Parathyroid adenoma (tissue), 2 donors: ENCODE data around the gene KATNB1.

Experiments
- H2AFZ ChIP-seq: fragments of 300-600 bp; sonication (generic); one replicate; pipeline ENCODE4 v1.7.0; 2017; ENCODE audit warnings: antibody characterized with exemption, mild to moderate bottlenecking
- H3K27ac ChIP-seq: fragments of 300-600 bp; sonication (generic); one replicate; pipeline ENCODE4 v1.7.0; 2017
- H3K27me3 ChIP-seq: fragments of 300-600 bp; sonication (generic); one replicate; pipeline ENCODE4 v1.7.0; 2017; ENCODE audit warnings: low read length; ENCODE audit not compliant: control insufficient read depth, insufficient read depth
- H3K36me3 ChIP-seq: fragments of 300-600 bp; sonication (generic); one replicate; pipeline ENCODE4 v1.7.0; 2017; ENCODE audit warnings: low read length; ENCODE audit not compliant: control insufficient read depth, insufficient read depth
- H3K4me1 ChIP-seq: fragments of 300-600 bp; sonication (generic); one replicate; pipeline ENCODE4 v1.7.0; 2017; ENCODE audit warnings: control low read depth
- H3K4me2 ChIP-seq: fragments of 300-600 bp; sonication (generic); one replicate; pipeline ENCODE4 v1.7.0; 2017; ENCODE audit warnings: low read length
- H3K4me3 ChIP-seq: fragments of 300-600 bp; sonication (generic); one replicate; pipeline ENCODE4 v1.7.0; 2017; ENCODE audit warnings: low read depth, low read length
- H3K79me2 ChIP-seq: fragments of 300-600 bp; sonication (generic); one replicate; pipeline ENCODE4 v1.7.0; 2017; ENCODE audit warnings: control low read depth
- H3K9ac ChIP-seq: fragments of 300-600 bp; sonication (generic); one replicate; pipeline ENCODE4 v1.7.0; 2017; ENCODE audit warnings: mild to moderate bottlenecking
- H3K9me3 ChIP-seq: fragments of 300-600 bp; sonication (generic); one replicate; pipeline ENCODE4 v1.7.0; 2017; ENCODE audit warnings: low read length; ENCODE audit not compliant: control insufficient read depth
- CTCF ChIP-seq: fragments of 300-600 bp; sonication (generic); IDR thresholded peaks from one replicate; pipeline ENCODE4 v1.7.0; 2017; ENCODE audit warnings: antibody characterized with exemption, mild to moderate bottlenecking
- donor health status: primary hyperparathyroidism.

Gene KATNB1

GRCh38 chr16:57751539-57752202 is 16.1 kb downstream of the KATNB1 start:
- Histone ChIP-seq H2AFZ (no peak overlapping the region), H3K4me1 (no peaks in the 10 kb centered on the region), H3K4me3 (no peak overlapping the region), H3K36me3 (no peaks in the 10 kb centered on the region), H3K9me3 (no peaks in the 10 kb centered on the region), H3K27ac (no peak overlapping the region), H3K4me2 (no peak overlapping the region), H3K27me3 (no peaks in the 10 kb centered on the region), H3K9ac (no peak overlapping the region), H3K79me2 (no peaks in the 10 kb centered on the region)
- TF ChIP-seq CTCF, result no peak

- Histone ChIP-seq H3K27ac (no peak overlapping the region), H3K27me3 (no peaks in the 10 kb centered on the region), H3K9ac (no peak overlapping the region), H3K36me3 (no peaks in the 10 kb centered on the region), H3K4me3 (no peak overlapping the region), H3K79me2 (no peaks in the 10 kb centered on the region), H3K4me2 (no peak overlapping the region), H3K9me3 (no peaks in the 10 kb centered on the region), H3K4me1 (no peaks in the 10 kb centered on the region), H2AFZ (no peak overlapping the region)
- no peak for TF ChIP-seq CTCF
These were observed 16.6 kb downstream of the KATNB1 start for GRCh38 chr16:57752203-57752580.

GRCh38 chr16:57752581-57753447 is 17.2 kb downstream of the KATNB1 start:
- H3K4me3 ChIP-seq, result no peak overlapping the region
- H3K4me1 ChIP-seq, result no peaks in the 10 kb centered on the region
- no peak overlapping the region for H2AFZ ChIP-seq
- TF ChIP-seq CTCF, result no peak
- no peaks in the 10 kb centered on the region for H3K9me3 ChIP-seq
- no peak overlapping the region for H3K27ac ChIP-seq
- H3K27me3 ChIP-seq, result no peaks in the 10 kb centered on the region
- no peaks in the 10 kb centered on the region for H3K79me2 ChIP-seq
- no peak overlapping the region for H3K9ac ChIP-seq
- H3K36me3 ChIP-seq, result no peaks in the 10 kb centered on the region
- no peak overlapping the region for H3K4me2 ChIP-seq

- H3K4me3 ChIP-seq, result no peak overlapping the region
- no peaks in the 10 kb centered on the region for H3K27me3 ChIP-seq
- H3K4me2 ChIP-seq, result no peak overlapping the region
- no peaks in the 10 kb centered on the region for H3K9me3 ChIP-seq
- H3K4me1 ChIP-seq, result no peaks in the 10 kb centered on the region
- H3K36me3 ChIP-seq, result no peaks in the 10 kb centered on the region
- no peak overlapping the region for H3K27ac ChIP-seq
- no peak for TF ChIP-seq CTCF
- no peak overlapping the region for H2AFZ ChIP-seq
- no peaks in the 10 kb centered on the region for H3K79me2 ChIP-seq
- no peak overlapping the region for H3K9ac ChIP-seq
These were observed 18.1 kb downstream of the KATNB1 start for GRCh38 chr16:57753448-57754353.
